ENCODE results near the gene YTHDC1. TPM values are rescaled to one million over a fixed set of nuclear protein-coding genes. Genes with fewer than 3 reads are reported as not detected.

The YTHDC1 gene
- total and polyA plus RNA-seq, 8 donors = 55.0 to 228 (median 181) TPM

GRCh38 chr4:68368691-68369131 lies 18.8 kb upstream of the YTHDC1 start:
- no peaks in the 10 kb centered on the region for H3K9me3 ChIP-seq
- no peaks in the 10 kb centered on the region for H3K27me3 ChIP-seq
- no peaks in the 10 kb centered on the region for H3K4me1 ChIP-seq
- no peak for DNase-seq
- H3K36me3 ChIP-seq = no peaks in the 10 kb centered on the region
- no peak overlapping the region for H3K4me3 ChIP-seq
- peak; percentile 39 for ATAC-seq
- peak overlapping the region in 1 of 2 donors; percentile 4 for H3K27ac ChIP-seq
- TF ChIP-seq CTCF (IDR thresholded peaks at IDR 0.05) = no peak
- intact Hi-C loops (cut with DNase I) = no loop called here

- Histone ChIP-seq H3K27me3 (no peaks in the 10 kb centered on the region), H3K4me3 (no peak overlapping the region), H3K36me3 (no peaks in the 10 kb centered on the region), H3K9me3 (no peaks in the 10 kb centered on the region), H3K27ac (no peak overlapping the region), H3K4me1 (no peaks in the 10 kb centered on the region)
- DNase-seq (no peak), ATAC-seq (peak; percentile 54)
- intact Hi-C loops (cut with DNase I) = no loop called here
- TF ChIP-seq CTCF (IDR thresholded peaks at IDR 0.05) = no peak
These were observed 17.9 kb upstream of the YTHDC1 start for GRCh38 chr4:68367835-68368234.

GRCh38 chr4:68366600-68366999 lies 16.7 kb upstream of the YTHDC1 start:
- ATAC-seq (no peak), DNase-seq (no peak)
- Histone ChIP-seq H3K4me3 (no peak overlapping the region), H3K27me3 (no peaks in the 10 kb centered on the region), H3K9me3 (no peaks in the 10 kb centered on the region), H3K27ac (no peak overlapping the region), H3K4me1 (no peaks in the 10 kb centered on the region), H3K36me3 (no peaks in the 10 kb centered on the region)
- no peak for TF ChIP-seq CTCF (IDR thresholded peaks at IDR 0.05)
- intact Hi-C loops (cut with DNase I) = no loop called here

- no peak overlapping the region for H3K4me3 ChIP-seq
- ATAC-seq = no peak
- no peaks in the 10 kb centered on the region for H3K9me3 ChIP-seq
- no peaks in the 10 kb centered on the region for H3K36me3 ChIP-seq
- DNase-seq = peak in 1 of 4 donors; percentile 18
- no peak overlapping the region for H3K27ac ChIP-seq
- H3K4me1 ChIP-seq = no peaks in the 10 kb centered on the region
- intact Hi-C loops (cut with DNase I) = no loop called here
- no peak for TF ChIP-seq CTCF (IDR thresholded peaks at IDR 0.05)
- no peaks in the 10 kb centered on the region for H3K27me3 ChIP-seq
These were observed 15.2 kb upstream of the YTHDC1 start for GRCh38 chr4:68365068-68365467.

- no peak overlapping the region for H3K27ac ChIP-seq
- intact Hi-C loops (cut with DNase I) = no loop called here
- no peaks in the 10 kb centered on the region for H3K4me1 ChIP-seq
- no peaks in the 10 kb centered on the region for H3K36me3 ChIP-seq
- no peak for TF ChIP-seq CTCF (IDR thresholded peaks at IDR 0.05)
- no peak for ATAC-seq
- no peaks in the 10 kb centered on the region for H3K9me3 ChIP-seq
- no peak for DNase-seq
- no peaks in the 10 kb centered on the region for H3K27me3 ChIP-seq
- H3K4me3 ChIP-seq = no peak overlapping the region
These were observed 11.3 kb upstream of the YTHDC1 start for GRCh38 chr4:68361146-68361589.
